ENCODE measurements around the gene CMTM6. TPM values are rescaled to one million over a fixed set of nuclear protein-coding genes. Genes with fewer than 3 reads are reported as not detected.
A peak's percentile ranks its signal among the peaks of the same experiment; 100 is the strongest.

CMTM6 gene
- total and polyA plus RNA-seq, 4 donors, result 27.1 to 97.4 (median 72.2) TPM

GRCh38 chr3:32450426-32450825 is 52.2 kb downstream of the CMTM6 start:
- TF ChIP-seq CTCF (IDR thresholded peaks at IDR 0.05; ENCODE audit: control extremely low read depth, extremely low read depth), result no peak
- peaks cover 0 to 19% (median under 1%) of the 10 kb centered on the region in 4 donors for H3K36me3 ChIP-seq (ENCODE audit: control insufficient read depth in 4 of 4, insufficient read depth in 4 of 4, low read length in 4 of 4)
- no peak for DNase-seq
- WGBS, 2 donors, result 98% methylated on average over 2 of the region's 2 CpGs
- H3K4me1 ChIP-seq (ENCODE audit: control insufficient read depth in 5 of 5, insufficient read depth in 5 of 5, low read length in 5 of 5), result peaks cover 0 to 31% (median 7%) of the 10 kb centered on the region in 5 donors
- no peak overlapping the region for H3K9ac ChIP-seq (ENCODE audit: insufficient read depth in 1 of 2, low read length in 2 of 2)
- H3K4me3 ChIP-seq, result no peak overlapping the region
- no peak overlapping the region for H3K27ac ChIP-seq (ENCODE audit: low read depth in 1 of 2, low read length in 1 of 2)
- H3K9me3 ChIP-seq (ENCODE audit: control insufficient read depth in 4 of 4, insufficient read depth in 3 of 4, low read length in 3 of 4), result no peaks in the 10 kb centered on the region
- H3K27me3 ChIP-seq (ENCODE audit: control insufficient read depth in 3 of 3, insufficient read depth in 3 of 3, low read length in 2 of 3), result no peaks in the 10 kb centered on the region
- ATAC-seq (ENCODE audit: insufficient read depth, low FRiP score), result no peak

GRCh38 chr3:32449691-32450090 is 53.0 kb downstream of the CMTM6 start:
- H3K27ac ChIP-seq (ENCODE audit: low read depth in 1 of 2, low read length in 1 of 2), result no peak overlapping the region
- WGBS, 2 donors, result 97 to 99% methylated on average over 3 of the region's 3 CpGs
- H3K9ac ChIP-seq (ENCODE audit: insufficient read depth in 1 of 2, low read length in 2 of 2), result no peak overlapping the region
- TF ChIP-seq CTCF (IDR thresholded peaks at IDR 0.05; ENCODE audit: control extremely low read depth, extremely low read depth), result no peak
- no peaks in the 10 kb centered on the region for H3K27me3 ChIP-seq (ENCODE audit: control insufficient read depth in 3 of 3, insufficient read depth in 3 of 3, low read length in 2 of 3)
- ATAC-seq (ENCODE audit: insufficient read depth, low FRiP score), result no peak
- DNase-seq, result no peak
- no peaks in the 10 kb centered on the region for H3K9me3 ChIP-seq (ENCODE audit: control insufficient read depth in 4 of 4, insufficient read depth in 3 of 4, low read length in 3 of 4)
- no peak overlapping the region for H3K4me3 ChIP-seq
- peaks cover 0 to 23% (median 5%) of the 10 kb centered on the region in 5 donors for H3K4me1 ChIP-seq (ENCODE audit: control insufficient read depth in 5 of 5, insufficient read depth in 5 of 5, low read length in 5 of 5)
- H3K36me3 ChIP-seq (ENCODE audit: control insufficient read depth in 4 of 4, insufficient read depth in 4 of 4, low read length in 4 of 4), result peaks cover 0 to 16% (median under 1%) of the 10 kb centered on the region in 4 donors

- Histone ChIP-seq H3K36me3 (ENCODE audit: control insufficient read depth in 4 of 4, insufficient read depth in 4 of 4, low read length in 4 of 4) (peaks cover 0 to 10% (median under 1%) of the 10 kb centered on the region in 4 donors), H3K27ac (ENCODE audit: low read depth in 1 of 2, low read length in 1 of 2) (peak overlapping the region in 1 of 2 donors; percentile 74), H3K4me3 (no peak overlapping the region), H3K4me1 (ENCODE audit: control insufficient read depth in 5 of 5, insufficient read depth in 5 of 5, low read length in 5 of 5) (peaks cover 0 to 20% (median 5%) of the 10 kb centered on the region in 5 donors), H3K9me3 (ENCODE audit: control insufficient read depth in 4 of 4, insufficient read depth in 3 of 4, low read length in 3 of 4) (no peaks in the 10 kb centered on the region), H3K9ac (ENCODE audit: insufficient read depth in 1 of 2, low read length in 2 of 2) (peak overlapping the region in 1 of 2 donors; percentile 32), H3K27me3 (ENCODE audit: control insufficient read depth in 3 of 3, insufficient read depth in 3 of 3, low read length in 2 of 3) (no peaks in the 10 kb centered on the region)
- TF ChIP-seq CTCF (IDR thresholded peaks at IDR 0.05; ENCODE audit: control extremely low read depth, extremely low read depth), result no peak
- DNase-seq (peak; percentile 38 to 57 (median 57)), ATAC-seq (ENCODE audit: insufficient read depth, low FRiP score) (peak; percentile 38)
- 53 to 58% methylated on average over 14 of the region's 14 CpGs for WGBS, 2 donors
Observed at GRCh38 chr3:32448686-32449474, 53.8 kb downstream of the CMTM6 start.
